GM12891 (cell line): ENCODE data around the gene DPAGT1.

ENCODE experiments used
- POLR2A ChIP-seq: IDR thresholded peaks from 2 replicates; pipeline ENCODE4 v1.6.1; 2011; ENCODE audit warnings: low read depth, low read length, control low read depth
- POLR2AphosphoS5 ChIP-seq: IDR thresholded peaks from 2 replicates; pipeline ENCODE4 v1.6.1; 2011; ENCODE audit warnings: low read depth, low read length, control low read depth
- POU2F2 ChIP-seq: IDR thresholded peaks from 2 replicates; pipeline ENCODE4 v1.6.1; 2011; ENCODE audit warnings: low read depth, mild to moderate bottlenecking, control low read depth, low read length, moderate library complexity
- SPI1 ChIP-seq: IDR thresholded peaks from 2 replicates; pipeline ENCODE4 v1.6.1; 2011; ENCODE audit warnings: low read depth, low read length, control low read depth

DNA sequence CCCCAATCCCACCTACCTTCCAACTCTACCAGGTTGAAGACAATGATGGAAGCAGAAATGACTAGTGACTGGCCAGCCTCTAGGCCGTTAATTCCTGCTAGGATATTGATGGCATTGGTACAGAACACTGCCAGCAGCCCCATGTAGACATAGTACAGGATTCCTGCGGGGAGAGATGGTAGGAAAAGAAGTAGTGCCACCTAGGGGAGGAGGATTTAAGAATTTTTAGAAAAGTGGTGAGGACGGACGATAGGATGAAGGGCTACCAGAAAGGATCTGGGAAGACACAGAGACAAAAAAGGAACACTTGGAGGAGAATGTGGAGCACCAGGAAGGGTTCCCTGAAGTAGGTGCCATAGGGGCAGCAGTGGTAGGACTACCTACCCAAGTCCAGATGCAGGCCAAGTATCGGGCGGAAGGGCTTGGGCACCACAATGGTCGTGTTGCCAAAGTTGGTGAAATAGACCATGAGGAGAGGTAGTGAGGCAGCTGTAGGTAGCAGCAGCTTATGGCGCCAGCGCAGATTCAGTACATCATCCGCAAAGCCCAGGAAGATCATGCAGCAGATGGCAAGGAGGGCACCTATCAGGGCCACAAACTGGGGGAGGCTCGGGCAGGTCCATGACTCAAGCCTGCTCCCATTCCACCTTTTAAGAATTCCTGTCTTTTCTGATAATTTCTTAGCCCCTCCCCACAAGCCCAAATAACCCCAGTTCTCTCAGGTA lies 1.2 kb downstream of the DPAGT1 start:
- no peak for TF ChIP-seq SPI1
- no peak for TF ChIP-seq POLR2A
- no peak for TF ChIP-seq POLR2AphosphoS5
- TF ChIP-seq POU2F2: no peak
